MM.1S (cell line): Measurements from ENCODE around the gene SCT.

Experiments
- EZH2 ChIP-seq: fragments of 300-600 bp; sonication (generic); optimal IDR thresholded peaks from 2 replicates; pipeline ENCODE3; 2017; ENCODE audit warnings: low read depth, mild to moderate bottlenecking, antibody characterized with exemption, low read length, mixed read lengths
- TF ChIP-seq, protein P1 (sequence below): fragments of 300-600 bp; sonication (generic); IDR thresholded peaks from 2 replicates; pipeline ENCODE4 v1.5.1; 2016; ENCODE audit warnings: antibody characterized with exemption, low read length, mixed read lengths

DNA sequence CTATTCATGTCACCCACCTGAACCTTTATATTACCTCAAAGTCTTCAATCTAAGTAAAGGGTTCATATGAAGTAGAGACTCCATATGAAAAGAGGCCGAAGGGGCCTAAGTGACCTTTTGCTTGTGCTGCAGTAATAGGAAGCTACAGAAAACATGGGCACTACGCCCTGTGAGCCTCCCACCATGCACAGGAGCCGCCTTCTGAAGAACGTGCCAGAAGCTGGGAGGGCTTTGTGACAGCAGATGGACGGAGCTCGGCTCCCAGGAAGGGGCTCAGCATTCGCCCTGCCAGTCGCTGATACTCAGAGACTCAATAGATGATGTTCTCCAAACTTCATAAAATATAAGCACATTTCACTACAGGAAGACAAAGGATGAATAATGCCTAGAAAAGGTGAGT, 46.9 kb upstream of the SCT start:
- TF ChIP-seq EZH2 = no peak
- TF ChIP-seq, protein P1, sequence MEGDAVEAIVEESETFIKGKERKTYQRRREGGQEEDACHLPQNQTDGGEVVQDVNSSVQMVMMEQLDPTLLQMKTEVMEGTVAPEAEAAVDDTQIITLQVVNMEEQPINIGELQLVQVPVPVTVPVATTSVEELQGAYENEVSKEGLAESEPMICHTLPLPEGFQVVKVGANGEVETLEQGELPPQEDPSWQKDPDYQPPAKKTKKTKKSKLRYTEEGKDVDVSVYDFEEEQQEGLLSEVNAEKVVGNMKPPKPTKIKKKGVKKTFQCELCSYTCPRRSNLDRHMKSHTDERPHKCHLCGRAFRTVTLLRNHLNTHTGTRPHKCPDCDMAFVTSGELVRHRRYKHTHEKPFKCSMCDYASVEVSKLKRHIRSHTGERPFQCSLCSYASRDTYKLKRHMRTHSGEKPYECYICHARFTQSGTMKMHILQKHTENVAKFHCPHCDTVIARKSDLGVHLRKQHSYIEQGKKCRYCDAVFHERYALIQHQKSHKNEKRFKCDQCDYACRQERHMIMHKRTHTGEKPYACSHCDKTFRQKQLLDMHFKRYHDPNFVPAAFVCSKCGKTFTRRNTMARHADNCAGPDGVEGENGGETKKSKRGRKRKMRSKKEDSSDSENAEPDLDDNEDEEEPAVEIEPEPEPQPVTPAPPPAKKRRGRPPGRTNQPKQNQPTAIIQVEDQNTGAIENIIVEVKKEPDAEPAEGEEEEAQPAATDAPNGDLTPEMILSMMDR = no peak
